ENCODE measurements around the gene MIS12. TPM values are rescaled to one million over a fixed set of nuclear protein-coding genes. Genes with fewer than 3 reads are reported as not detected.

The MIS12 gene
- total and polyA plus RNA-seq, 2 of the 4 experiments (the other 2 are of a cell fraction): 7.5 to 11.7 TPM

DNA sequence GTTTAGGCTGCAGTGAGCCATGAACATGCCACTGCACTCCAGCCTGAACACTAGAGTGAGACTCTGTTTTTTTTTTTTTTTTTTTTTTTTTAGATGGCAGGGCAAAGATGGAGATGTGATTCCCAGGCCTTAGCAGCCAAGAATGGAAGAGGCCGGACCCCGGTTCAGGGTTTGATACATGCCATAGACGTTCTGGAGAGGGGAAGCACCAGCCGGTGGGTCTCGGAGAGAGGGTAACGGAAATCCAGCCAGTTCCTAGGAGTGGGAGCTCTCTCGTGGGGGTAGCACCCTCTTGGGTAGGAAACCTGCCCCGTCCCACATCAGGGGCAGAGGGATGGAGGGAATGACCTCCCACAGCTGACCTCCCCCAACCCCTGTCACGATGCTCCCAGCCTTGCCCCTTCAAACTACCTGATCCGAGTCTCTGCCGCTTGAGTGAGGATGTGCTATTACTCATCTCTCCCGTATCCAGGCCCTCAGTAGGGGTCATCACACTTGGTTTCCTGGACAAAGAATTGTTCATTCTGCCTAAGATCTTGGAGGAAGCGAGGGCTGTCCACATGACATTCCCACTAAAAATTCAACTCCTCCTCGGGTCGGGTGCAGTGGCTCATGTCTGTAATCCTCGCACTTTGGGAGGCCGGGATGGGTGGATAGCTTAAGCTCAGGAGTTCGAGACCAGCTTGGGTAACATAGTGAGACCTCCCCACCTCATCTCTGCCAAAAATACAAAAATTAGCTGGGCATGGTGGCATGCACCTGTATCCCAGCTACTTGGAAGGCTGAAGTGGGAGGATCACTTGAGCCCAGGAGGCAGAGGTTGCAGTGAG lies 47.3 kb downstream of the MIS12 start (continued):
- TF ChIP-seq MAFK (IDR thresholded peaks at IDR 0.05; ENCODE audit: low read depth, low read length): no peak

DNA sequence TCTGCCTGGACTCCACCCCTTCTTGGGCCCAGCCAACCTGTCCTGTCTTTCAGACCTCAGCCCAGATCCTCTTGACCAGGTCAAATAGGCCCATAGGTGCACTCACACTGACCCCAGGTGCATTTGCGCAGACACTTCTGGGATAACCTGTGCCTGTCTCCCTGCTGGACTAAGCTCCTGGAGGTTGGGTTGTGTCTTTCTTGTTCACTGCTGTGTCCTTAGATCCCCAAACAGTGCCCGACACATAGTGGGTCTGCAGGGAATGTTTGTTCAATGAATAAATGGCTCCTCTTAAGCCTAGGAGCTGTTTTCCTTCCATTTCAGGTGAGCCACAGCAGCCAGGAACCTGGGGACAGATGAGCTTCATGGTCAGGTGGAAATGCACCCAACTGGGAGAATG lies 49.1 kb downstream of the MIS12 start:
- WGBS, 2 experiments (ENCODE audit: extremely low coverage in 2 of 2, insufficient read length in 1 of 2): 100% methylated on average over 2 of the region's 2 CpGs; no CpG with 5 or more reads in 1 of the 2 experiments
- no peak for TF ChIP-seq RAD21 (IDR thresholded peaks at IDR 0.05; ENCODE audit: low read length)
- TF ChIP-seq MXI1 (IDR thresholded peaks at IDR 0.05; ENCODE audit: borderline replicate concordance, low read depth, low read length): no peak
- TF ChIP-seq, protein P1, sequence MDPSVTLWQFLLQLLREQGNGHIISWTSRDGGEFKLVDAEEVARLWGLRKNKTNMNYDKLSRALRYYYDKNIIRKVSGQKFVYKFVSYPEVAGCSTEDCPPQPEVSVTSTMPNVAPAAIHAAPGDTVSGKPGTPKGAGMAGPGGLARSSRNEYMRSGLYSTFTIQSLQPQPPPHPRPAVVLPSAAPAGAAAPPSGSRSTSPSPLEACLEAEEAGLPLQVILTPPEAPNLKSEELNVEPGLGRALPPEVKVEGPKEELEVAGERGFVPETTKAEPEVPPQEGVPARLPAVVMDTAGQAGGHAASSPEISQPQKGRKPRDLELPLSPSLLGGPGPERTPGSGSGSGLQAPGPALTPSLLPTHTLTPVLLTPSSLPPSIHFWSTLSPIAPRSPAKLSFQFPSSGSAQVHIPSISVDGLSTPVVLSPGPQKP (IDR thresholded peaks at IDR 0.05; ENCODE audit: borderline replicate concordance, low read depth, low read length): no peak
- TF ChIP-seq MAZ (IDR thresholded peaks at IDR 0.05; ENCODE audit: borderline replicate concordance, low read depth, low read length): no peak
- TF ChIP-seq NFE2L2 (IDR thresholded peaks at IDR 0.05; ENCODE audit: low read depth, low read length): no peak
- no peak for TF ChIP-seq POLR2A (IDR thresholded peaks at IDR 0.05; ENCODE audit: low read depth, low read length)
- TF ChIP-seq CEBPB (IDR thresholded peaks at IDR 0.05; ENCODE audit: low read depth, low read length): no peak
- TF ChIP-seq, protein P2, sequence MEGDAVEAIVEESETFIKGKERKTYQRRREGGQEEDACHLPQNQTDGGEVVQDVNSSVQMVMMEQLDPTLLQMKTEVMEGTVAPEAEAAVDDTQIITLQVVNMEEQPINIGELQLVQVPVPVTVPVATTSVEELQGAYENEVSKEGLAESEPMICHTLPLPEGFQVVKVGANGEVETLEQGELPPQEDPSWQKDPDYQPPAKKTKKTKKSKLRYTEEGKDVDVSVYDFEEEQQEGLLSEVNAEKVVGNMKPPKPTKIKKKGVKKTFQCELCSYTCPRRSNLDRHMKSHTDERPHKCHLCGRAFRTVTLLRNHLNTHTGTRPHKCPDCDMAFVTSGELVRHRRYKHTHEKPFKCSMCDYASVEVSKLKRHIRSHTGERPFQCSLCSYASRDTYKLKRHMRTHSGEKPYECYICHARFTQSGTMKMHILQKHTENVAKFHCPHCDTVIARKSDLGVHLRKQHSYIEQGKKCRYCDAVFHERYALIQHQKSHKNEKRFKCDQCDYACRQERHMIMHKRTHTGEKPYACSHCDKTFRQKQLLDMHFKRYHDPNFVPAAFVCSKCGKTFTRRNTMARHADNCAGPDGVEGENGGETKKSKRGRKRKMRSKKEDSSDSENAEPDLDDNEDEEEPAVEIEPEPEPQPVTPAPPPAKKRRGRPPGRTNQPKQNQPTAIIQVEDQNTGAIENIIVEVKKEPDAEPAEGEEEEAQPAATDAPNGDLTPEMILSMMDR (conservative IDR thresholded peaks at IDR 0.05; ENCODE audit: low read depth, low read length): no peak
- TF ChIP-seq, protein P3, sequence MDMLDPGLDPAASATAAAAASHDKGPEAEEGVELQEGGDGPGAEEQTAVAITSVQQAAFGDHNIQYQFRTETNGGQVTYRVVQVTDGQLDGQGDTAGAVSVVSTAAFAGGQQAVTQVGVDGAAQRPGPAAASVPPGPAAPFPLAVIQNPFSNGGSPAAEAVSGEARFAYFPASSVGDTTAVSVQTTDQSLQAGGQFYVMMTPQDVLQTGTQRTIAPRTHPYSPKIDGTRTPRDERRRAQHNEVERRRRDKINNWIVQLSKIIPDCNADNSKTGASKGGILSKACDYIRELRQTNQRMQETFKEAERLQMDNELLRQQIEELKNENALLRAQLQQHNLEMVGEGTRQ (IDR thresholded peaks at IDR 0.05; ENCODE audit: low read depth, low read length): no peak
- TF ChIP-seq CHD1 (IDR thresholded peaks at IDR 0.05; ENCODE audit: low read depth, low read length): no peak
- no peak for TF ChIP-seq FOS (IDR thresholded peaks at IDR 0.05; ENCODE audit: low read depth, low read length)
- TF ChIP-seq SMC3 (IDR thresholded peaks at IDR 0.05; ENCODE audit: low read depth, low read length): no peak

More for the DNA sequence above, 49.1 kb downstream of the MIS12 start:
- Histone ChIP-seq H3K23ac (ENCODE audit: low read depth, low read length) (no peak overlapping the region), H2AK5ac (ENCODE audit: low read depth, low read length) (no peak overlapping the region), H2BK5ac (ENCODE audit: low read depth, low read length, poor library complexity, severe bottlenecking) (no peak overlapping the region), H3K27ac (ENCODE audit: insufficient read depth, low read length) (no peak overlapping the region), H3K79me1 (ENCODE audit: low read depth in 1 of 2, low read length in 2 of 2) (no peaks in the 10 kb centered on the region), H2AFZ (replicated peaks; ENCODE audit: low read length, poor library complexity) (no peak overlapping the region), H2AK9ac (replicated peaks; ENCODE audit: low read depth, low read length, poor library complexity) (no peak overlapping the region), H3K4me2 (ENCODE audit: low read depth, low read length) (no peak overlapping the region), H3K4me3 (ENCODE audit: insufficient read depth, low read depth, low read length) (no peak overlapping the region), H4K91ac (ENCODE audit: insufficient read depth, low read depth, low read length) (no peak overlapping the region), H3K27me3 (ENCODE audit: control insufficient read depth, insufficient read depth, low read length) (no peaks in the 10 kb centered on the region), H4K8ac (ENCODE audit: low read depth in 2 of 2, low read length in 2 of 2) (no peak overlapping the region), H3K9me3 (ENCODE audit: control insufficient read depth, insufficient read depth, low read length) (no peaks in the 10 kb centered on the region), H3K4ac (ENCODE audit: low read depth, low read length) (no peak overlapping the region), H3K9ac (ENCODE audit: low read depth, low read length) (no peak overlapping the region), H3K9me1 (ENCODE audit: insufficient read depth, low read length) (0 out of 2 replicates have a peak, but pooled peaks cover 2% of the 10 kb centered on the region), H4K5ac (ENCODE audit: low read depth, low read length) (no peak overlapping the region), H3K4me1 (ENCODE audit: control insufficient read depth, insufficient read depth, low read length) (peaks cover 2% of the 10 kb centered on the region; the same call in 1 of the 2 replicates), H2BK15ac (ENCODE audit: low read depth, low read length) (no peak overlapping the region), H2BK120ac (ENCODE audit: low read depth, low read length) (no peak overlapping the region), H3K18ac (ENCODE audit: low read depth, low read length) (no peak overlapping the region), H3K14ac (replicated peaks; ENCODE audit: low read depth, low read length) (no peak overlapping the region), H3K56ac (ENCODE audit: extremely low read depth, insufficient read depth, low read length) (no peak overlapping the region), H2BK20ac (ENCODE audit: low read depth, low read length) (no peak overlapping the region), H4K20me1 (ENCODE audit: insufficient read depth, low read length) (no peaks in the 10 kb centered on the region), H3K36me3 (ENCODE audit: control insufficient read depth, insufficient read depth, low read length) (peaks cover 27% of the 10 kb centered on the region)
- intact Hi-C loops (cut with micrococcal nuclease): no loop called here
- ChIA-PET CTCF (no interaction called here), POLR2A (ENCODE audit: unreplicated experiment) (no interaction called here)
- DNase-seq: no peak
- dilution Hi-C loops (cut with HindIII; ENCODE audit: low sequenced_read_pairs, unreplicated experiment): no loop called here
- BruUV-seq (replicated peaks): no TSS peak
- ATAC-seq (ENCODE audit: low read depth): no peak
- in situ Hi-C loops (cut with MboI; ENCODE audit: low sequenced_read_pairs): no loop called here

All from IMR-90 (cell line).